ENCODE results near the gene MSX1. TPM values are rescaled to one million over a fixed set of nuclear protein-coding genes. Genes with fewer than 3 reads are reported as not detected.

MSX1 gene
- total RNA-seq, 4 donors from 2014 or later = 1.2 to 4.4 (median 2.5) TPM

- Histone ChIP-seq H3K4me3 (no peak overlapping the region), H3K27ac (no peak overlapping the region), H3K4me1 (no peaks in the 10 kb centered on the region), H3K27me3 (peaks cover 0 to 3% (median 0%) of the 10 kb centered on the region in 3 donors), H3K9me3 (no peaks in the 10 kb centered on the region), H3K36me3 (no peaks in the 10 kb centered on the region)
- in situ Hi-C loops (cut with MboI; ENCODE audit: low sequenced_read_pairs in 4 of 4) (loop anchor here in 1 of 4 donors (25.0 kb wide), 1 partner anchor 402 kb away; no protein-coding TSS in a partner anchor), intact Hi-C loops (cut with DNase I; ENCODE audit: low total_unique reads) (loop anchor here (10.0 kb wide), 1 partner anchor 1325 kb away; no protein-coding TSS in a partner anchor)
- ATAC-seq = no peak
- no peak for TF ChIP-seq POLR2A (IDR thresholded peaks at IDR 0.05)
- TF ChIP-seq CTCF (IDR thresholded peaks at IDR 0.05 in 4 of 5, conservative IDR thresholded peaks at IDR 0.05 in 1 of 5) = no peak
- DNase-seq = no peak
Measured at GRCh38 chr4:4889781-4890180, 30.3 kb downstream of the MSX1 start.

GRCh38 chr4:4890574-4891255, 31.2 kb downstream of the MSX1 start:
- in situ Hi-C loops (cut with MboI; ENCODE audit: low sequenced_read_pairs in 4 of 4) (loop anchor here in 1 of 4 donors (25.0 kb wide), 1 partner anchor 403 kb away; no protein-coding TSS in a partner anchor), intact Hi-C loops (cut with DNase I; ENCODE audit: low total_unique reads) (loop anchor here (10.0 kb wide), 1 partner anchor 1324 kb away; no protein-coding TSS in a partner anchor)
- H3K27ac ChIP-seq = no peak overlapping the region
- no peaks in the 10 kb centered on the region for H3K9me3 ChIP-seq
- H3K4me1 ChIP-seq = no peaks in the 10 kb centered on the region
- H3K4me3 ChIP-seq = no peak overlapping the region
- H3K27me3 ChIP-seq = peaks cover 0 to 3% (median 0%) of the 10 kb centered on the region in 3 donors
- ATAC-seq (no peak), DNase-seq (no peak)
- no peak for TF ChIP-seq CTCF (IDR thresholded peaks at IDR 0.05 in 4 of 5, conservative IDR thresholded peaks at IDR 0.05 in 1 of 5)
- no peak for TF ChIP-seq POLR2A (IDR thresholded peaks at IDR 0.05)
- no peaks in the 10 kb centered on the region for H3K36me3 ChIP-seq

- in situ Hi-C loops (cut with MboI; ENCODE audit: low sequenced_read_pairs in 4 of 4) = loop anchor here in 1 of 4 donors (25.0 kb wide), 1 partner anchor 406 kb away; no protein-coding TSS in a partner anchor
- H3K4me1 ChIP-seq = no peaks in the 10 kb centered on the region
- no peaks in the 10 kb centered on the region for H3K27me3 ChIP-seq
Measured at GRCh38 chr4:4893721-4894120, 34.3 kb downstream of the MSX1 start.

GRCh38 chr4:4899202-4899925, 39.9 kb downstream of the MSX1 start:
- intact Hi-C loops (cut with DNase I; ENCODE audit: low total_unique reads) = loop anchor here (10.0 kb wide), 1 partner anchor 1315 kb away; no protein-coding TSS in a partner anchor

More at GRCh38 chr4:4893721-4894120, 34.3 kb downstream of the MSX1 start:
- no peak overlapping the region for H3K4me3 ChIP-seq
- H3K27ac ChIP-seq = no peak overlapping the region
- DNase-seq = no peak
- ATAC-seq = no peak
- no peaks in the 10 kb centered on the region for H3K9me3 ChIP-seq
- no peaks in the 10 kb centered on the region for H3K36me3 ChIP-seq
- intact Hi-C loops (cut with DNase I; ENCODE audit: low total_unique reads) = loop anchor here (10.0 kb wide), 1 partner anchor 1321 kb away; no protein-coding TSS in a partner anchor
- TF ChIP-seq CTCF (IDR thresholded peaks at IDR 0.05 in 4 of 5, conservative IDR thresholded peaks at IDR 0.05 in 1 of 5) (no peak), POLR2A (IDR thresholded peaks at IDR 0.05) (no peak)

More at GRCh38 chr4:4899202-4899925, 39.9 kb downstream of the MSX1 start:
- DNase-seq (no peak), ATAC-seq (no peak)
- no peaks in the 10 kb centered on the region for H3K4me1 ChIP-seq
- H3K27ac ChIP-seq = no peak overlapping the region
- in situ Hi-C loops (cut with MboI; ENCODE audit: low sequenced_read_pairs in 4 of 4) = loop anchor here in 1 of 4 donors (25.0 kb wide), 1 partner anchor 412 kb away; no protein-coding TSS in a partner anchor
- H3K9me3 ChIP-seq = no peaks in the 10 kb centered on the region
- peaks cover 0 to 4% (median 0%) of the 10 kb centered on the region in 3 donors for H3K27me3 ChIP-seq
- H3K4me3 ChIP-seq = no peak overlapping the region
- no peaks in the 10 kb centered on the region for H3K36me3 ChIP-seq
- TF ChIP-seq CTCF (IDR thresholded peaks at IDR 0.05 in 4 of 5, conservative IDR thresholded peaks at IDR 0.05 in 1 of 5) = no peak
- TF ChIP-seq POLR2A (IDR thresholded peaks at IDR 0.05) = no peak
